Muscle of arm (tissue), 12 donors: Measurements from ENCODE around the gene ARPC2. TPM values are rescaled to one million over a fixed set of nuclear protein-coding genes. Genes with fewer than 3 reads are reported as not detected.
"Not testable (repeated sequence)": the region's sequence is repeated elsewhere in the genome, so short reads cannot be mapped to it uniquely, and the experiment has no call there.

ENCODE experiments used
- DNase-seq: peaks from one replicate; pipeline ENCODE4 v3.0.0-alpha.2; 2013
- polyA plus RNA-seq, 12 donors: library from polyadenylated mRNA; unstranded; fragments of 120-200 nt; gene quantifications; one replicate each; pipeline ENCODE4 v1.2.1, GENCODE V29; 2013; ENCODE audit not compliant: insufficient read length in 12 of 12

ARPC2 gene
- polyA plus RNA-seq, 12 donors, result 192 to 390 (median 260) TPM; not detected in 1

DNA sequence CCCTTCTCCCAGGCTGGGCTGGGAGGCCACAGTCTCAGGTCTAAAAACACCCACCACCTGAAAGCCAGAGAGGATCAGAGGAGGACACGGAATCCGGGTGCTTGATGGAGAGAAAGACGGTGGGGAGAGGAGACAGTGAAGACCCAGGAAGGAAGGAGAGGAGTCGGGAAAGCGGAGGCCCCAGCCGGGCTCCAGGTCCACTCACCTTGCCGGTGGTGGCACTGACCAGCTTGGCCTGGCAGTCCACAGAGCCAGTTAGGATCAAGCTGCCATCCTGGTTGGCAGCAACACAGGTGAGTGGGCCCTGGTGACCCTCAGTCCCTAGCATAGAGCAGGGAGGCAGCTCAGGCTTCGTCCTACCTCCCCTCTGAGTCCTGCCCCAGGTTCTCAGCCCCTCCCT, 48.6 kb downstream of the ARPC2 start:
- no peak for DNase-seq

- no peak for DNase-seq
These were observed 49.5 kb downstream of the ARPC2 start for GRCh38 chr2:218266316-218266979.

DNA sequence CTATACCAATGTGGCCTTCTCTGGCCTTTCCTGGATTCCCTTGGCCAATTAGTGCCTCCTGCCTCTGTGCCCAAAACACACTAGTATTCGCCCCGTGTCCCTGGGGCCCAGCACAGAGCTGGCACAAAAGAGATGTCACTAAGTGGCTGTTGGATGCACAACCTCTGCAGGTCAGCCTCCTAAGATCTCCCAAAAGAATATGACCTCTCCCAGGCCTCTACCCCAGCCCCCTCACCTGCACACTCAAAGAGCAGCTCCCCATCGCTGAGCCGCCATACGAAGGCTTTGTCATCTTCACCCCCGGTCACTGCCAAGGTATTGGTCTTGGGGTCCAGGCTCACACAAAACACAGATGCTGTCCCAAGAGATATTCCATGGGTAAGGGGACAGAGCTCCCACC, 50.3 kb downstream of the ARPC2 start:
- no peak for DNase-seq

DNA sequence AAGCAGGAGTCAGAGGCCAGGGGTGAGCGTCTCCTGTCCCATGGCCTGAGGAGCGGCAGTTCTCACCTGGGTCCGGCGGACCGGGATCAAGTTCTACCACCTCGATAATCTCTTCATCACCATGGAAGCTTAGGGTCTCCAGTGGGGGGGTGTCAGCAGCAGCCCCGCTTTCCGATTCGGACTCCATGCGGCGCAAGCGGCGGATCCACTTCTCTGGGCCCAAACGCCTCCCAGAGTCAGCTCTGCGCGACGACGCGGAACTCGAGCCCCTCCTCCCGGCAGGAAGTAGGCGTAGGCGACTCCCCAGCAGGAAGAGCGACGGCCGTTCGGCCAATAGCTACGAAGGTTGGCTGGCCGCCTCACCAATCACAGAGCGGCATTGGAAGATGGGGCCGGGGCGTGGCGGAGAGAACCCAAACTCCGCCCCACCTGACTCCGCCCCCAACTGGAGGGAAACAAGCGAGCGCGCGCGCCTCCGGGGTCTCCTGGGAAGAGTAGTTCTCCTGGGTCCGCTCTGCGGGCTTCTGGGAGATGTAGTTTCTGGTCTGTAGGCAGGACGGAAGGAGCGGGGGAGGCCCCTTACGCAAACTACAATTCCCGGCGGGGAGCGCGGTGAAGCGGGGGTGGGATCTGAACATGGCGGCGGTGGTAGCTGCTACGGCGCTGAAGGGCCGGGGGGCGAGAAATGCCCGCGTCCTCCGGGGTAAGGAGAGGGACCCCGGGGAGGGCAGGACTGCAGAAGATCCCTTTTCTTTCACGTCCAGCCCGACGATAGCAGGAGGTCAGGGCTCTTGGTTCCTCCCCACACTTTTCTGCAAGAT, 53.1 kb downstream of the ARPC2 start, which contains the start of the genes AAMP and PNKD:
AAMP (minus strand) TSS at position 238 of the 821 bp plus-strand sequence; CDS start at position 187, 51 bp downstream.
PNKD (plus strand) TSS at position 620 of the 821 bp plus-strand sequence; CDS start at position 637, 17 bp downstream.
- peak; percentile 100 for DNase-seq

DNA sequence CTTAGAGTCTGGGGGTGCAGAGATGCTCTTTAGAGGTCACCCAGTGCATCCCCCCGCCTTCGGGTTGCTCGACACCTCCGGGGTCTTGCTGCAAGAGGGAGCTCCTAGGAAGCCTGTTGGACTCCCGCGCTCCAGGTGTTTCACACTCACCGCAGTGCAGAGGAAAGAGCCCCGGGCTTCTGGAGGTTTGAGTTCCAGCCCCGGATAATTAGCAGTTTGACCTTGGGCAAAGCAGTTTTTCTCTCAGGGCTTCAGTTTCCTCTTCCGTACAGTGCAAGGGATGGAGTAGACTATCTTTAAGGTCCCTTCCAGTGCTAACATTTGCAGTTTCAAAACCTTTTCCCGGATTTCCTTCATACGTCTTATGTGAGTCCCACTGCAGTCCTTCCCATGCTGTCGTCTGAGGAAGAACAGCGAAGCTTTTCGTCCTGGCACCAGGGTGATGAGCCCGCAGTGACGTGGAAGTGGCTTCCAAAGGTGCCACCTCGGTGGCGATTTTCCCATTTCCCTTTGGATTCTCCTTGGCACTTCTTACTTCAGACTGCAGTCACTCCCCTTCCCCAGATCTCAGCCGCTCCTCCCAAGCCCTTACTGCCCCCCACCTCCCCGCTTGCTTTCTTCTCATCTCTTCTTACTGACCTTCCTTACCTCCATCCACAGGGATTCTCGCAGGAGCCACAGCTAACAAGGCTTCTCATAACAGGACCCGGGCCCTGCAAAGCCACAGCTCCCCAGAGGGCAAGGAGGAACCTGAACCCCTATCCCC, 53.9 kb downstream of the ARPC2 start:
- DNase-seq, result no peak

DNA sequence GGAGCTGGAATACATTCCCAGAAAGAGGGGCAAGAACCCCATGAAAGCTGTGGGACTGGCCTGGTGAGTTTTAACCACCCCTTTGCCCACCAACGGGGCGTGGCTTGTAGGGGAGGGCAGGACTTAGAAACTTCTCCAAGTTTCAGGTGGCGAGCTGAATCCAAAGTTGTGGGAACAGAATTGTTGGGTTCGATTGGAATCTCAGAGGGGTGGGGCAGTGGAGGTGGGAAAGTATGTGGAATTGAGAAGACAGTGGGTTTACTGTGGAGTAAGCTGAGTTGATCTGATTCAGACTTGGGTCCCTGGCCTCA, 54.5 kb downstream of the ARPC2 start:
- no peak for DNase-seq

GRCh38 chr2:218271865-218272530, 55.0 kb downstream of the ARPC2 start:
- DNase-seq, result no peak

DNA sequence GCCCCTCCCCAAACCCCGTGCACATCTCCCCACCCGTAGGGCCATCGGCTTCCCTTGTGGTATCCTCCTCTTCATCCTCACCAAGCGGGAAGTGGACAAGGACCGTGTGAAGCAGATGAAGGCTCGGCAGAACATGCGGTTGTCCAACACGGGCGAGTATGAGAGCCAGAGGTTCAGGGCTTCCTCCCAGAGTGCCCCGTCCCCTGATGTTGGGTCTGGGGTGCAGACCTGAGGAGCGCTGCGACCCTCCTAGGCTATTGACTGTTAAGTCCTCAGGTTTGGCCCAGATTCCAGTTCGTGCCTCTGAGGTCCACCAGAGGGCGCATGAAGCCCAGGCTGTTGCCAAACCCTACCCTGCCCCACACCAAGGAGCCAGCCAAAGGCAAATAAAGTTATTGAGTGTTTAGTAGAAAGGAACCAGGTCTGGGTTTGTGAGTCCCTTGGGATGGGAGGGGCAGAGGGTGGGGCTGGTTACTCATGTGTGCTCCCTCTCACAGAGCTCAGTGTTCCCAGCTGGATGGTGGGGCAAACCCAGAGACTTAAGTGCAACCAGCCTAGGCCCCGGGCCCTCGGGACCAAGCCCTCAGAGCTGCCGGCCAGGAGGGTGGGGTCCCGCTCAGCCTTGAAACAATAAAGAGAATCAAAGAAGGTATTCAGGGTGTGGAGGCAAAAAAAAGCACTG, 55.7 kb downstream of the ARPC2 start:
- peak; percentile 83 for DNase-seq

DNA sequence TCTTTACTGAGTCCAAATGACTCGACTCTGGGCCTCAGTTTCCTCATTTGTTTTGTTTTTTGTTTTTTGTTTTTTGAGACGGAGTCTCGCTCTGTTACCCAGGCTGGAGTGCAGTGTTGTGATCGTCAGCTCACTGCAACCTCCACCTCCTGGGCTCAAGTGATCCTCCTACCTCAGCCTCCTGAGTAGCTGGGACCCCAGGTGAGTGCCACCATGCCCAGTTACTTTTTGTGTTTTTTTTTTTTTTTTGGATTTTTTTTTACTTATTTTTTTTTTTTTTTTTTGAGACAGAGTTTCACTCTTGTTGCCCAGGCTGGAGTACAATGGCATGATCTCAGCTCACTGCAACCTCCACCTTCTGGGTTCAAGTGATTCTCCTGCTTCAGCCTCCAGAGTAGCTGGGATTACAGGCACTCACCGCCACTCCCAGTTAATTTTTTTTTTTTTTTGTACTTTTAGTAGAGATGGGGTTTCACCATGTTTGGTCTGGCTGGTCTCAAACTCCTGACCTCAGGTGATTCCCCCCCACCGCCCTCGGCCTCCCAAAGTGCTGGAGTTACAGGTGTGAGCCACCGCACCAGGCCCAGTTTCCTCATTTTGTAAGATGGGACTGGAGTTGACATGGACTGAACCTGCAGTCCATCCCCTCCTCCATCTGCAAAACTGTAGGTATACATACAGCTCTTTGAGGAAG, 56.4 kb downstream of the ARPC2 start:
- not testable (repeated sequence) for DNase-seq

DNA sequence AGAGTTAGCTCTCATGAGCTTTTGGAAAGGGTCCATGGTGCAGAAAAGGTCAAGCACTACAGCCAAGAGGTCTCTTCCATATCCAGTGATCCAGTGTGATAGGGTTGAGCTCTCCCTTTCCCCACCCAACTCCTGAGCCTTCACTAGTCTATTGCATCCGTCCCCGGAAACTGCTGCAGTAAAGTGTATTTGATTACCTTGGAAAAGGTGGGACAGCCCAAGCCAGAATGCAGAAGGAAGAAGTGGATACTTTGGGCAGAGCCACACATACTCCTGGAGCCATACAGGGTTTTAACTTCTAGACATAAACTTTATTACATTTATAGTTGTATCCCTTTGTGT, 56.9 kb downstream of the ARPC2 start:
- DNase-seq, result no peak

DNA sequence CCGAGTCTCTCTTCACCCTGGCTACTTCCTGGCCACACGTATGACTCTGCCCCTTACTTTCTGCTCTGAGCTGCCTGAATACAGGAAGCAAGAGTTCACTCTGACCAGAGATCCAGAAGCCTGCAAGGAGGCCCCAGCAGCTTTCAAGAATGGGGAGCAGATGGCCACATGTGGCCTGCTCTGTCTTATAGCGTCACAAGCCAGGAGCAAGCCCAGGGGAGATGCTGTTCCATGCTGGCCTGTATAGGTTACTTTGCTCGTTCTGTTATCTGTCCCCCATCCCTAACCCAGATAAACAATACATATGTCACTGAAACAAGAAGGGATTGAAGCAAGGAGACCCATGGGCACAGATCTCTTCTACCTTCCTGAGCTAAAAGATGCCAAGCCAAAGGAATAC, 57.6 kb downstream of the ARPC2 start:
- no peak for DNase-seq

DNA sequence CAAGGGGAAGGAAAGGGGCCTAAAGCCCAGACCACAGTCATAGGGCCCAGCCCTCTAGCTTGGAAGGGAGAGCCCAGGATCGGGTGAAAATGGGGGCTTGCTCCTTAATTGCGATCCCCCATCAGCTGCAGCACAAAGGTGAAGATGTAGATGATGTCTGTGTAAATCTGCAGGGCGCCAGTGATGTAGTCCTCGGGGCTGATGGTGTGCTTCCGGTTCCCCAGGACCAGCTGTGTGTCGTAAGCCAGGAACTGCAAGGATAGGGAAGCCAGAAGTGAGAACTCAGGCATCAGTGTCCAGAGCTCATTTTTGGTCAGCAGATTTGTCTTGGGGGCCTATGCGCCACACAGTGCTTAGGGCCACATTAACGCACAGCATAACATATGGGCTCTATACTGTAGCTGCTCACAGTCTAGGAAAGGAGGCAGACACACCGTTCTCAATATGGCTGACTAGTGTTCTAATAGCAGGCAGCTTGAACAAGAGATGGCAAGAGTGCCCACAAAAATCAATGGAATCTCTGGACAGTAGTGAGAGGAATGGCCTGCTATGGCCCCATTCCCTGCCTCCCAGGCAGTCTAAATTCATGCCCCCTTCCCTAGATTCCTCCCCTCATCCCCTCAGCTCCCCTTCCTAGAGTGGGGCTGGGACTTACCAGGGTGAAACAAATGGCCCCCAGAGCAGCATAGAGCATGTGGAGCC, 58.5 kb downstream of the ARPC2 start:
- DNase-seq, result no peak

- DNase-seq, result no peak
These were observed 60.2 kb downstream of the ARPC2 start for GRCh38 chr2:218276986-218277755.

DNA sequence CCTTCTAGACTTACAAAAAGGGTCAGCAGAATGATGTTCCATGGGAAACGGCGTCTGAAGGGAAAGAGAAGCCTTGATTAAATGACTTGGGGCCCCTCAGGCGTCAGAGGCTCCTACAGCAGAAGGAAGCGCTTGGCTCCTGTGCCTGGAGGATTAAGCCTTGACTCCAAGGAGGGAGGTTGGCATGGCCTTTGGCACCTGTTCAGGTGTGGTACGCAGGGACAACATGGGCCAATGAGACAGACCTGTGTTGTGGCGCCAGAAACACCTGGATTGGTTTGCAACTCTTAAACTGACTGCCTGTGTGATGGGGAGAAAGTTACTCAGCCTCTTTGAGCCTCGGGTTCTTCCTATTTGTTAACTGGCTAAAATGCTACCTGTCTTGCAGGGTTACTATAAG, 60.9 kb downstream of the ARPC2 start:
- no peak for DNase-seq

GRCh38 chr2:218278531-218279360, 61.8 kb downstream of the ARPC2 start:
- DNase-seq, result no peak

DNA sequence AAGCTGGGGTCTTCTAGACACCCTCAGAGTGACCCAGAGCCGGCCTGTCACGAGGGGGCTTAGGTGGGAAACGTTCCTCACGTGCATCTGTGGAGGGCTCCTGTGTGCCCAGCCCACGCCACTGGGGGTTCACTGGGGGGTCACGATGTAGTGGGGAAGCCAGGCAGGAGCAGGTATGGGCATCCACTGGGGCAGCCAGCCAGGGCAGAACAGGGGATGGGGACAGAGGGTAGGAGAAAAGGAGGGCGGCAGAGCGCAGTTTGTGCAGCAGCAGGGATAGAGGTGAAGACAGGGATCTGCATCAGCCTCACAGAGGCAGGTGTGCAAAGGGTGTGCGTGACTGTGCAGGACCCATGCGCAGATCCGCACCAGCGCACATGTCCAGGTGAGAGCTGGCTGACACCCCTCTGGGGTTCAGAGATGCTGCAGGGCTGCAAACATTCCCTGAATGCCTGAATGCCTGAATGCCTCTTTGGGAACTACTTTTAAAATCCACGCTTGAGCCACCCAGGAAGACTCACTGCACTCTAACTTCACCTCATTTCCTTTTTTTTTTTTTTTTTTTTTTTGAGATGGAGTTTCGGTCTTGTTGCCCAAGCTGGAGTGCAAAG, 63.4 kb downstream of the ARPC2 start:
- no peak for DNase-seq

DNA sequence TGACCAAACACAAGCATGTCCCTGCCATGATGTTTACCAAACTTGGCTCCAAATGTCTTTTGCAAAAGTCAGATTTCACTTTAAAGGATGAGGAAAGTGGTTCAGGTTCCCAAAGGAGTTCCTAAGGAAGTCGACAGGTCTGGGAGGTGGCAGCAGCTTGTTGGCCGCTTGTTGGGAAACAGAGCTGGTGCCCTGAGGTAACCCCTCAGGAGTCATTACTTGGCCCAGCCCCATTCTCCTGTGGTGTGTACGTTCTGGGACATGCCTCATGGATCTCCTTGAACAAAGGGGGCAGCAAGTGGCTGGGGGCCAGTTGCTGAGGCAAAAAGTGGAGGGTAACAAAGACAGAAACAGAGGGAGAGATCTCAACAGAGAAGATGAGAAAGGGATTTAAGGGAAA, 64.5 kb downstream of the ARPC2 start:
- DNase-seq, result no peak
